SK-N-SH (cell line): Measurements from ENCODE around the gene BRD2. TPM values are rescaled to one million over a fixed set of nuclear protein-coding genes. Genes with fewer than 3 reads are reported as not detected.
A peak's percentile ranks its signal among the peaks of the same experiment; 100 is the strongest.

Experiments
- CTCF ChIA-PET: fragments of 300-600, 350-600 bp; formaldehyde crosslinking; extraction: SDS; loops from one replicate; lab custom pipeline; 2021; lab: Yijun Ruan, JAX
- POLR2A ChIA-PET: fragments of 350-600 bp; sonication (Branson Sonifier 250); formaldehyde crosslinking; extraction: SDS; loops from one replicate; lab custom pipeline; 2020; ENCODE audit warnings: antibody characterized with exemption, inconsistent platforms; lab: Yijun Ruan, JAX
- DNase-seq: peaks from one replicate; pipeline ENCODE4 v3.0.0; 2012
- H2AFZ ChIP-seq: fragments of 200-600 bp; sonication (generic); 2 replicates; pipeline ENCODE4 v1.8.1; 2016; ENCODE audit warnings: antibody characterized with exemption, mild to moderate bottlenecking, low read depth
- H3F3A ChIP-seq: fragments of 200-600 bp; sonication (generic); replicated peaks from 2 replicates; pipeline ENCODE3; 2016; ENCODE audit warnings: antibody characterized with exemption, mild to moderate bottlenecking; ENCODE audit not compliant: insufficient read depth
- H3K27ac ChIP-seq, 2 experiments: fragments of 200-500 bp in 1 of 2; fragments of 200-600 bp in 1 of 2; sonication (Bioruptor generic) in 1 of 2; sonication (generic), shearing (Covaris generic) in 1 of 2; 2 replicates each; pipeline versions ENCODE4 v1.5.1 to v1.6.1; 2014 to 2016; ENCODE audit warnings: low read depth in 2 of 2, inconsistent platforms in 1 of 2, low read length in 1 of 2, mild to moderate bottlenecking in 1 of 2, mixed read lengths in 1 of 2
- H3K27me3 ChIP-seq: fragments of 200-600 bp; sonication (generic), shearing (Covaris generic); 2 replicates; pipeline ENCODE4 v1.6.1; 2016; ENCODE audit warnings: mixed run types; ENCODE audit not compliant: insufficient read depth
- H3K36me3 ChIP-seq, 2 experiments: fragments of 200-500 bp in 1 of 2; fragments of 200-600 bp in 1 of 2; sonication (Bioruptor generic) in 1 of 2; sonication (generic) in 1 of 2; replicated peaks in 1 of 2; 2 replicates each; pipeline versions ENCODE3 to v1.5.1; 2014 to 2016; ENCODE audit warnings: low read length in 1 of 2, mild to moderate bottlenecking in 1 of 2; ENCODE audit not compliant: insufficient read depth in 2 of 2, control insufficient read depth in 1 of 2
- H3K4me1 ChIP-seq, 2 experiments: fragments of 200-500 bp in 1 of 2; fragments of 200-600 bp in 1 of 2; sonication (Bioruptor generic) in 1 of 2; sonication (generic), shearing (Covaris generic) in 1 of 2; 2 replicates each; pipeline versions ENCODE4 v1.5.1 to v1.6.1; 2014 to 2016; ENCODE audit warnings: low read depth in 1 of 2, low read length in 1 of 2, mixed run types in 1 of 2; ENCODE audit not compliant: insufficient read depth in 2 of 2, control insufficient read depth in 1 of 2
- H3K4me2 ChIP-seq: fragments of 200-600 bp; sonication (generic), shearing (Covaris generic); 2 replicates; pipeline ENCODE4 v1.6.1; 2017; ENCODE audit warnings: mixed run types
- H3K4me3 ChIP-seq, 2 experiments: fragments of 200-500 bp in 1 of 2; fragments of 200-600 bp in 1 of 2; sonication (Bioruptor generic) in 1 of 2; sonication (generic), shearing (Covaris generic) in 1 of 2; 2 replicates each; pipeline versions ENCODE4 v1.5.1 to v1.8.1; 2014 to 2016; ENCODE audit warnings: low read depth in 2 of 2, inconsistent platforms in 1 of 2, low read length in 1 of 2, mild to moderate bottlenecking in 1 of 2, mixed read lengths in 1 of 2, moderate library complexity in 1 of 2
- H3K79me2 ChIP-seq: fragments of 200-600 bp; sonication (generic); 2 replicates; pipeline ENCODE4 v1.8.1; 2017; ENCODE audit warnings: mild to moderate bottlenecking; ENCODE audit not compliant: insufficient read depth
- H3K9ac ChIP-seq: fragments of 200-600 bp; sonication (generic); 2 replicates; pipeline ENCODE4 v1.6.1; 2017; ENCODE audit warnings: mixed run types
- H3K9me2 ChIP-seq: fragments of 200-600 bp; sonication (generic); 2 replicates; pipeline ENCODE4 v1.6.1; 2017; ENCODE audit warnings: mixed run types
- H3K9me3 ChIP-seq: fragments of 200-600 bp; sonication (generic); 2 replicates; pipeline ENCODE4 v1.6.1; 2017; ENCODE audit warnings: mixed run types, mild to moderate bottlenecking, moderate library complexity
- H4K20me1 ChIP-seq: fragments of 200-600 bp; sonication (generic); 2 replicates; pipeline ENCODE4 v1.6.1; 2017; ENCODE audit warnings: mild to moderate bottlenecking, mixed run types; ENCODE audit not compliant: insufficient read depth
- CHD2 ChIP-seq: fragments of 150-350 bp; IDR thresholded peaks from 2 replicates; pipeline ENCODE4 v1.6.1; 2018; ENCODE audit warnings: low read length; ENCODE audit not compliant: partially characterized antibody
- ELF1 ChIP-seq: IDR thresholded peaks from 2 replicates; pipeline ENCODE4 v1.4.0; 2012
- EP300 ChIP-seq, 2 experiments: IDR thresholded peaks; 2 replicates each; pipeline versions ENCODE4 v1.4.0 to v1.6.1; 2012; ENCODE audit warnings: borderline replicate concordance in 1 of 2, low read depth in 1 of 2, low read length in 1 of 2
- EZH2phosphoT487 ChIP-seq: fragments of 200-600 bp; sonication (generic); IDR thresholded peaks from 2 replicates; pipeline ENCODE4 v1.6.1; 2017; ENCODE audit warnings: low read depth, mixed run types, mild to moderate bottlenecking, antibody characterized with exemption, moderate library complexity, borderline replicate concordance
- FOXM1 ChIP-seq: IDR thresholded peaks from 2 replicates; pipeline ENCODE4 v1.4.0; 2012; ENCODE audit warnings: low read depth, mild to moderate bottlenecking
- GABPA ChIP-seq: IDR thresholded peaks from 2 replicates; pipeline ENCODE4 v1.4.0; 2012; ENCODE audit warnings: low read depth, mild to moderate bottlenecking
- JUND ChIP-seq: IDR thresholded peaks from 2 replicates; pipeline ENCODE4 v1.4.0; 2012
- MEF2A ChIP-seq: IDR thresholded peaks from 2 replicates; pipeline ENCODE4 v1.4.0; 2012; ENCODE audit warnings: low read depth, borderline replicate concordance
- MXI1 ChIP-seq: IDR thresholded peaks from 2 replicates; pipeline ENCODE4 v1.6.1; 2012; ENCODE audit warnings: mild to moderate bottlenecking, low read depth, low read length, improper control_type of control experiment
- RFX5 ChIP-seq: IDR thresholded peaks from 2 replicates; pipeline ENCODE4 v1.6.1; 2012; ENCODE audit warnings: mild to moderate bottlenecking, improper control_type of control experiment, low read length
- SIN3A ChIP-seq: IDR thresholded peaks from 2 replicates; pipeline ENCODE4 v1.6.1; 2012; ENCODE audit warnings: low read depth, mild to moderate bottlenecking, low read length, moderate library complexity, borderline replicate concordance
- SMC3 ChIP-seq: IDR thresholded peaks from 2 replicates; pipeline ENCODE4 v1.6.1; 2012; ENCODE audit warnings: low read depth, low read length, improper control_type of control experiment
- WGBS: methylation state at CpG from one replicate; pipeline ENCODE4 v1.1.6; 2017; ENCODE audit warnings: low lambda C conversion rate; 5-methylcytosine and 5-hydroxymethylcytosine counted together
- polyA plus RNA-seq, 3 experiments: library from polyadenylated mRNA; depleted of rRNA; stranded (reverse); fragments of >200 nt; gene quantifications; 2 replicates each; pipeline ENCODE4 v1.2.3, GENCODE V29; 2012
- TF ChIP-seq, protein P1 (sequence below): IDR thresholded peaks from 2 replicates; pipeline ENCODE4; 2012
- TF ChIP-seq, protein P2 (sequence below): IDR thresholded peaks from 2 replicates; pipeline ENCODE4 v1.4.0; 2012; ENCODE audit warnings: low read depth, borderline replicate concordance
- TF ChIP-seq, protein P3 (sequence below): fragments of 200-600 bp; sonication (generic); IDR thresholded peaks from 2 replicates; pipeline ENCODE4 v1.6.1; 2017; ENCODE audit warnings: antibody characterized with exemption, mild to moderate bottlenecking, moderate library complexity
- TF ChIP-seq, protein P4 (sequence below): IDR thresholded peaks from 2 replicates; pipeline ENCODE4 v1.4.0; 2012; ENCODE audit warnings: low read depth, borderline replicate concordance
- TF ChIP-seq, protein P5 (sequence below): IDR thresholded peaks from 2 replicates; pipeline ENCODE4 v1.6.1; 2012; ENCODE audit warnings: mild to moderate bottlenecking, low read depth, low read length, moderate library complexity

Gene BRD2
- polyA plus RNA-seq, 1 of the 3 experiments (the other 2 are of a cell fraction) = 104 TPM

DNA sequence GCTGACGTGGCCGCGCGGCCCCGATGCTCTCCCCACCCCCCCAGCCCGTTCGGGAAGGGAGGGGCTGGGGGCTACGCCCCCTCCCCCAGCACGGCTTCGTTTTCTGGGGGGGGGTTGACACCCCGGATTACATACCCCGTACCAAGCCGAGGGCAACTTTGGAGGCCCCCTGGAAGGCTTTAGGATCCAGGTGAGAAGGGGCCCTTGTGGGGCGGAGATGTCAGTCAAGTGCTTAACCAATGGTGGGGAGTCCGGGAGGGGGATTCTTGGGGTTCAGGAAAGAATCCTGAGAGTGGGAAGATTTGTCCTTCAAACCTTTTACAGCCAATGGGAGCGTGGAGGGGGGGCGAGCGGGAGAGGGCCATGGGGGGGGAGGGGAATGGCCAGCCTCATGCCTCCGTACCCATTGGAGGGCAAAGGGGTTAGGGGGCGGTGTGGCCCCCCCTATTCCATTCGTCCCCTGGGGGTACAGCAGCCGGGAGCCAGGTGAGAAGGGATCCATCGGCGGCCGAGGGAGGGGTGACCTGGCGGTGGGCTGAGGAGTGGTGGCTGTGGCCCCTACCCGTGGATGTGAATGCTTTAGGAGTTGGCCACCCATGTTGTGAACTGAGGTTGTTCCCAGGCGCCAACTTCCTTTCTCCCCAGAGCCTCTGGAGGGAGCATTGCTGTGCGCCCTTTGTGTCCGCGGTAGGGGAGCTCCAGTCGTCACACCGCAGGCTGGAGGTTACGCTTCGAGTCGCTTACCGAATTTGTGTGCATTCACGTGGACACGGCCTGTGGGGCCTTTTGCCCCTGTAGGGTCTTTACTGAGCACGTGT, 682 bp downstream of the BRD2 start (continued):
- no peak for TF ChIP-seq JUND
- no peak for TF ChIP-seq ELF1
- no peak for TF ChIP-seq EZH2phosphoT487
- TF ChIP-seq EP300 (IDR thresholded peaks at IDR 0.05; ENCODE audit: borderline replicate concordance in 1 of 2, low read depth in 1 of 2, low read length in 1 of 2) = no peak
- TF ChIP-seq, protein P1, sequence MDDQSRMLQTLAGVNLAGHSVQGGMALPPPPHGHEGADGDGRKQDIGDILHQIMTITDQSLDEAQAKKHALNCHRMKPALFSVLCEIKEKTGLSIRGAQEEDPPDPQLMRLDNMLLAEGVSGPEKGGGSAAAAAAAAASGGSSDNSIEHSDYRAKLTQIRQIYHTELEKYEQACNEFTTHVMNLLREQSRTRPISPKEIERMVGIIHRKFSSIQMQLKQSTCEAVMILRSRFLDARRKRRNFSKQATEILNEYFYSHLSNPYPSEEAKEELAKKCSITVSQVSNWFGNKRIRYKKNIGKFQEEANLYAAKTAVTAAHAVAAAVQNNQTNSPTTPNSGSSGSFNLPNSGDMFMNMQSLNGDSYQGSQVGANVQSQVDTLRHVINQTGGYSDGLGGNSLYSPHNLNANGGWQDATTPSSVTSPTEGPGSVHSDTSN = peak; percentile 70
- TF ChIP-seq FOXM1 = no peak
- TF ChIP-seq, protein P2, sequence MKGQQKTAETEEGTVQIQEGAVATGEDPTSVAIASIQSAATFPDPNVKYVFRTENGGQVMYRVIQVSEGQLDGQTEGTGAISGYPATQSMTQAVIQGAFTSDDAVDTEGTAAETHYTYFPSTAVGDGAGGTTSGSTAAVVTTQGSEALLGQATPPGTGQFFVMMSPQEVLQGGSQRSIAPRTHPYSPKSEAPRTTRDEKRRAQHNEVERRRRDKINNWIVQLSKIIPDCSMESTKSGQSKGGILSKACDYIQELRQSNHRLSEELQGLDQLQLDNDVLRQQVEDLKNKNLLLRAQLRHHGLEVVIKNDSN = no peak
- TF ChIP-seq GABPA = no peak

DNA sequence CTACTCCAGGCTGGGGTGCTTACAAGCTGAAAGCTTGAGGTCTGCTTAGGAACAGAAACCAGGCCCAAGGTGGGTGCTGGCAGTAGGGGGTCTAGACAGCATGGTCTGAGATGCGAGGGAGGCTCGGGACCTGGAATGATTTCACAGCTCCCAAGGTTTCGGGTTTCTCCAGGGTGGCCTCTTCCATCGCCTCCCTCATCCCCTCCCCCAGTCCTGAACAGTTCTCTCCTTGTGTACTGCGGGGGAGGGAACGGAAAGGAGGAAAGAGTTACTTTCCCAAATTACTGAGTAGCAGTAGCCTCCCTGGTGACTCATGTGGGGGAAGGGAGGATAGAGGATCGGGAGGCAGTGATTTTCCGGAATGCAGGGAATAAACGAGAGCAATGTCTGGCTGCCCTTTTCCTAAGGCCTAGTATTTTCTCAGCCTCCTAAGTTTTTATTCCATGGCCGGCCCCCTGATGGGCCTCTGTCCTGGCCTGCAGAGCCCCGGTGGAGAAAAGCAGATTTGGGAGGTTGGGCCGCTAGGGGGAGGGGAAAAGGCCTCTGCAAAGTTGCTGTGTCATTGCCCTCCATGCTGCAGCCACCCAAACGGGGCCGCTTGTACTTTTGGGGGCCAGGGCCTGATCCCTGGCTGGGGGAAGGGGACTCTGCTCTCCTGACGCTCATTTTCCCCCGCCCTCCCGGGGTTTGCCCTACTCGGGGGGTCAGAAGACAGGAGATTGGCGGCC, 1.5 kb downstream of the BRD2 start:
- Histone ChIP-seq H3K9me2 (no peaks in the 10 kb centered on the region), H3K27me3 (no peaks in the 10 kb centered on the region), H2AFZ (no peak overlapping the region), H3K4me2 (peak overlapping the region; percentile 97), H4K20me1 (peaks cover 28% of the 10 kb centered on the region), H3K27ac (peak overlapping the region; percentile 97 to 99), H3F3A (peaks cover 42% of the 10 kb centered on the region), H3K9me3 (no peaks in the 10 kb centered on the region), H3K79me2 (peaks cover 69% of the 10 kb centered on the region), H3K4me1 (peaks cover 7 to 12% of the 10 kb centered on the region in 2 experiments; a peak in 3 of 4 replicates), H3K9ac (peak overlapping the region; percentile 94), H3K4me3 (peak overlapping the region; percentile 80 to 83), H3K36me3 (peaks cover 22 to 30% of the 10 kb centered on the region in 2 experiments)
- DNase-seq = peak; percentile 35
- 4% methylated on average over 18 of the region's 19 CpGs for WGBS
- POLR2A ChIA-PET = interaction anchor here (0.6 to 4.7 kb wide), 4 partner anchors 15 to 774 kb away, joined by 3 to 42 read pairs (median 3); no protein-coding TSS in a partner anchor
- CTCF ChIA-PET = interaction anchor here (0.7 to 12.0 kb wide), 9 partner anchors 14 to 285 kb away, joined by 3 to 203 read pairs (median 7); partner anchors contain the start of genes HLA-DMA and TAP2
- TF ChIP-seq, protein P3, sequence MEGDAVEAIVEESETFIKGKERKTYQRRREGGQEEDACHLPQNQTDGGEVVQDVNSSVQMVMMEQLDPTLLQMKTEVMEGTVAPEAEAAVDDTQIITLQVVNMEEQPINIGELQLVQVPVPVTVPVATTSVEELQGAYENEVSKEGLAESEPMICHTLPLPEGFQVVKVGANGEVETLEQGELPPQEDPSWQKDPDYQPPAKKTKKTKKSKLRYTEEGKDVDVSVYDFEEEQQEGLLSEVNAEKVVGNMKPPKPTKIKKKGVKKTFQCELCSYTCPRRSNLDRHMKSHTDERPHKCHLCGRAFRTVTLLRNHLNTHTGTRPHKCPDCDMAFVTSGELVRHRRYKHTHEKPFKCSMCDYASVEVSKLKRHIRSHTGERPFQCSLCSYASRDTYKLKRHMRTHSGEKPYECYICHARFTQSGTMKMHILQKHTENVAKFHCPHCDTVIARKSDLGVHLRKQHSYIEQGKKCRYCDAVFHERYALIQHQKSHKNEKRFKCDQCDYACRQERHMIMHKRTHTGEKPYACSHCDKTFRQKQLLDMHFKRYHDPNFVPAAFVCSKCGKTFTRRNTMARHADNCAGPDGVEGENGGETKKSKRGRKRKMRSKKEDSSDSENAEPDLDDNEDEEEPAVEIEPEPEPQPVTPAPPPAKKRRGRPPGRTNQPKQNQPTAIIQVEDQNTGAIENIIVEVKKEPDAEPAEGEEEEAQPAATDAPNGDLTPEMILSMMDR = peak; percentile 29; the same call in 1 of the 2 replicates
- TF ChIP-seq RFX5 (no peak), GABPA (no peak), SIN3A (peak; percentile 61; the same call in 1 of the 2 replicates), MEF2A (no peak), CHD2 (peak; percentile 35), SMC3 (no peak), MXI1 (no peak)
- TF ChIP-seq, protein P4, sequence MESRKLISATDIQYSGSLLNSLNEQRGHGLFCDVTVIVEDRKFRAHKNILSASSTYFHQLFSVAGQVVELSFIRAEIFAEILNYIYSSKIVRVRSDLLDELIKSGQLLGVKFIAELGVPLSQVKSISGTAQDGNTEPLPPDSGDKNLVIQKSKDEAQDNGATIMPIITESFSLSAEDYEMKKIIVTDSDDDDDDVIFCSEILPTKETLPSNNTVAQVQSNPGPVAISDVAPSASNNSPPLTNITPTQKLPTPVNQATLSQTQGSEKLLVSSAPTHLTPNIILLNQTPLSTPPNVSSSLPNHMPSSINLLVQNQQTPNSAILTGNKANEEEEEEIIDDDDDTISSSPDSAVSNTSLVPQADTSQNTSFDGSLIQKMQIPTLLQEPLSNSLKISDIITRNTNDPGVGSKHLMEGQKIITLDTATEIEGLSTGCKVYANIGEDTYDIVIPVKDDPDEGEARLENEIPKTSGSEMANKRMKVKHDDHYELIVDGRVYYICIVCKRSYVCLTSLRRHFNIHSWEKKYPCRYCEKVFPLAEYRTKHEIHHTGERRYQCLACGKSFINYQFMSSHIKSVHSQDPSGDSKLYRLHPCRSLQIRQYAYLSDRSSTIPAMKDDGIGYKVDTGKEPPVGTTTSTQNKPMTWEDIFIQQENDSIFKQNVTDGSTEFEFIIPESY = no peak
- TF ChIP-seq, protein P5, sequence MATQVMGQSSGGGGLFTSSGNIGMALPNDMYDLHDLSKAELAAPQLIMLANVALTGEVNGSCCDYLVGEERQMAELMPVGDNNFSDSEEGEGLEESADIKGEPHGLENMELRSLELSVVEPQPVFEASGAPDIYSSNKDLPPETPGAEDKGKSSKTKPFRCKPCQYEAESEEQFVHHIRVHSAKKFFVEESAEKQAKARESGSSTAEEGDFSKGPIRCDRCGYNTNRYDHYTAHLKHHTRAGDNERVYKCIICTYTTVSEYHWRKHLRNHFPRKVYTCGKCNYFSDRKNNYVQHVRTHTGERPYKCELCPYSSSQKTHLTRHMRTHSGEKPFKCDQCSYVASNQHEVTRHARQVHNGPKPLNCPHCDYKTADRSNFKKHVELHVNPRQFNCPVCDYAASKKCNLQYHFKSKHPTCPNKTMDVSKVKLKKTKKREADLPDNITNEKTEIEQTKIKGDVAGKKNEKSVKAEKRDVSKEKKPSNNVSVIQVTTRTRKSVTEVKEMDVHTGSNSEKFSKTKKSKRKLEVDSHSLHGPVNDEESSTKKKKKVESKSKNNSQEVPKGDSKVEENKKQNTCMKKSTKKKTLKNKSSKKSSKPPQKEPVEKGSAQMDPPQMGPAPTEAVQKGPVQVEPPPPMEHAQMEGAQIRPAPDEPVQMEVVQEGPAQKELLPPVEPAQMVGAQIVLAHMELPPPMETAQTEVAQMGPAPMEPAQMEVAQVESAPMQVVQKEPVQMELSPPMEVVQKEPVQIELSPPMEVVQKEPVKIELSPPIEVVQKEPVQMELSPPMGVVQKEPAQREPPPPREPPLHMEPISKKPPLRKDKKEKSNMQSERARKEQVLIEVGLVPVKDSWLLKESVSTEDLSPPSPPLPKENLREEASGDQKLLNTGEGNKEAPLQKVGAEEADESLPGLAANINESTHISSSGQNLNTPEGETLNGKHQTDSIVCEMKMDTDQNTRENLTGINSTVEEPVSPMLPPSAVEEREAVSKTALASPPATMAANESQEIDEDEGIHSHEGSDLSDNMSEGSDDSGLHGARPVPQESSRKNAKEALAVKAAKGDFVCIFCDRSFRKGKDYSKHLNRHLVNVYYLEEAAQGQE = peak; percentile 60; the same call in 1 of the 2 replicates
- TF ChIP-seq, protein P2 = peak; percentile 22; the same call in 1 of the 2 replicates
